GM21390 (cell line): ENCODE measurements around the gene PPP2R2D.
A peak's percentile ranks its signal among the peaks of the same experiment; 100 is the strongest.

Experiments
- ATAC-seq: cut with Tn5 transposase; IDR thresholded peaks from one replicate; pipeline ENCODE4 v1.9.1; 2021; ENCODE audit not compliant: unreplicated experiment

PPP2R2D gene

GRCh38 chr10:131886237-131886636 is 14.6 kb upstream of the PPP2R2D start:
- ATAC-seq: no peak

GRCh38 chr10:131888186-131888604 is 12.6 kb upstream of the PPP2R2D start:
- no peak for ATAC-seq

DNA sequence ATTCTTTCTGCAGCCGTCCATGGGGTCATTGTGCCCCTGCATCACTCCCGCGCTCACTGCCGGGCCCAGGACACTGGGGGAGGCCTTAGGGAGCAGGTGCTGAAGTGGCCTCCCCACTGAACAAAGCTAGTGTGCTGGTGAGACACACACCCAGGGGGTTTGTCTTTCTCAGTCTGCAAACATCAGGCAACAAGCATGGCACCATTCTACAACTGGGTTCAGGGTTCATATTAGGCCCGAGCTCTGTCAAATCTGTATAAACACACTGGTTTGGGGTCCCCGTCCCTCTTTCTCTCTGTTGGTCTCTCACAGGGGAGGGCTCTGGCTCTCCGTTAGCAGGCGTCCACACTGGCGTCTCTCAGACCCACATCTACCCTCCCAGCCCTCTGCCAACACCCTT is 11.1 kb upstream of the PPP2R2D start:
- ATAC-seq: no peak

GRCh38 chr10:131890276-131891195 is 10.3 kb upstream of the PPP2R2D start:
- ATAC-seq: no peak

GRCh38 chr10:131891196-131891928 is 9.4 kb upstream of the PPP2R2D start:
- ATAC-seq: no peak

- no peak for ATAC-seq
Measured at GRCh38 chr10:131891929-131892805, 8.6 kb upstream of the PPP2R2D start.

DNA sequence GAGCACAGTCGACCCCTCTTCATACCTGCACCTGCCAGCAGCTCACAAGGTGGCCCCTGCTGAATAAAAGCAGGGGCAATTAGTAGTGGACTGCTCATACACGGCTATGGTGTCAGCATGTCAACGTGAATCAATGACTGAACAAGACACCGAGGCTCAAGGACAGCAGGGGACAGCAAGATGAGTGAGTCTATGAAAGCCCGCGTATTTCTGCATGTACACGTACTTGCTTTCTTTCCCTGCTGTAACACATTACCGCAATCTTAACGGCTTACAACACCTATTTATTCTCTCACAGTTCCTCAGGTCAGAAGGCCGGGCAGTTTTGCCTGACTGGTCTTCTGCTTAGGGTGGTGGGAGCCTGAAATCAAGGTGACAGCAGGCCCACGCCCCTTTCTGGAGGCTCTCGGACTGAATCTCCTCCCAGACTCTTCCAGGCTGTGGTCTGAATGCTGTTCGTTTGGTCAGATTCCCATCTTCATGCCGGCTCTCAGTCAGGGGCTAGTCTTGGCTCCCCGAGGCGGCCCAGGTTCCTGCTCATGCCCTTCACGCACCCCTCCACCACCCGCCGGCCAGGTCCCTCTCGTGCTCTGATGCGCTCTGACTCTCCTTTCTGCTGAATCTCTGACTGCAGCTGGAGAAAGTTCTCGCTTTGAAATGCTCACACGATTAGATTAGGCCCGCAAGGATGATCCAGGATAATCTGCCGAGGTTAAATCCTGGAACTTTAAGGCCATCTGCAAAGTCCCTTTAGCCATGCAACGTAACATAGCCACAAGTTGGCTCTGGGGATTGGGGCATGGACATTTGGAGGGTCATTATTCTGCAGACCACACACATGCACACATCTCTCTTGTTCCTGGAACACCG is 7.8 kb upstream of the PPP2R2D start:
- ATAC-seq: no peak

- ATAC-seq: no peak
Measured at GRCh38 chr10:131895116-131895515, 5.7 kb upstream of the PPP2R2D start.

DNA sequence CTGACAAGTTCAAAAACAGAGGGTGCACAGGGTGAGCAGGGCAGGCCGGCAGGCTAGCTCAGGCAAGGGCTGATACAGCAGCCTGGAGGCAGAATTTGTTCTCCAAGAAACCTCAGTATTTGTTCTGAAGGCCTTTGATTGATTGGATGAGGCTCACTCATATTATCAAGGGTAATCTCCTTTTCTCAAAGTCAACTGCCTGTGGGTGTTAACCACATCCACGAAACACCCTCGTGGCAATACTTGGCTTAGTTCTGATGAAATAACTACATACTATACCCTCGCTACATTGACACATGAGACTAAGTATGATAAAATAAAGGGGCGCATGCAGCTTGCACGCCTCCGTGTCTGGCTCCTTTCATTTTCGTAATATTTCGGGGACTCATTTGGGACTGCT is 4.4 kb upstream of the PPP2R2D start:
- no peak for ATAC-seq

DNA sequence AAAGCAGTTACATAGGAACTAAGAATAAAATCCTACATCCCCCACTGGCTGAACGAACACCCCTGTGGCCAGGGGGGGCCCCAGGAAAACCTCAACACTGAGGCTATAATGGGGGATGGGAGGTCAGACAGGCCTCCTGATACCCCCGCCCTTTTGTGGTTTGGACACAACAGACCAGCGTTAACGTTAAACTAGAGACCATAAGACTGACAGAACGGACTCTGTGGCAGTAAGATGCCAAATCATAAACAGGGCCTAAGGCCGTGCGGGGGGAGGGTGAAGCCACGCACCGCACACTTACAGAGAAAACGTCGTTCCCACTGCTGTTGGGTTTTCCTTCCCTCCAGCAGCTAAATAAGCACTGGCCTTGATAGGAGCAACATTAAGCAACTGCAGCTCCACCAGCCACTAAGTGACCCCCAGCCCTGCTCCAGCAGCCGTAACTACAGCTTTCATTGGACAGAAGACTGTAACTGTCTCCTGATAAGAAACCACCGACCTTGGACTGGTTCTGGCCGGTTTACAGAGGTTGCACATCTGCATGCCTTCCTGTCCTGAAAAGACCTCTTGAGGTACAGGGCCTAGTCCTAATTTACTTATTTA is 3.4 kb upstream of the PPP2R2D start:
- no peak for ATAC-seq

- no peak for ATAC-seq
Measured at GRCh38 chr10:131898061-131898460, 2.7 kb upstream of the PPP2R2D start.

- ATAC-seq: no peak
Measured at GRCh38 chr10:131898713-131899112, 2.1 kb upstream of the PPP2R2D start.

DNA sequence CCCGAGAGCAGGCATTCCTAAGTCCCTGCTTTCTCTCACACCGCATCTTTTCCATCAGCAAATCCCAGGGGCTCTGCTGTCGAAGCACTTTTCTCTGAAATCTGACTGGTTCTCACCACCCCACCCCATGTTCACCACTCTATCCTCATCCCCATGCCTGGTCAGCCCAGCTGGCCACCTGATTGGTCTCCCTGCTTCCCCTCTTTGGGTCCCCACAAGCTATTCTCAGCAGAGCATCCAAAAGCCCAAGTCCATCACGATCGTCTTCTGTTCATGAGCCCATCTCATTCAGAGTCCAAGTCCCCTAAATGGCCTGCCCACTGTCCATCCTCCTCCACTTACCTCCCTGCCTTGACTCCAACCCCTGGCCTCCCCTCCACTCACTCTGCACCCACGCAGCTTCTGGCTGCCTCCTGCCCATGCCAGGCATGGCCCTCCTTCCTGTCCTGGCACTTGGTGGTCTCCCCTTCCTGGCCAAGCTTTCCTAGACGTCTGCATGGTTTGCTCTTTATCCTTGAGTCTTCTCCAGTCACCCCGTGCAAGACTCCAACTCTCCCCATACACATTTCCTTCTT is 1.6 kb upstream of the PPP2R2D start:
- no peak for ATAC-seq

- ATAC-seq: no peak
Measured at GRCh38 chr10:131899695-131900349, 986 bp upstream of the PPP2R2D start.

DNA sequence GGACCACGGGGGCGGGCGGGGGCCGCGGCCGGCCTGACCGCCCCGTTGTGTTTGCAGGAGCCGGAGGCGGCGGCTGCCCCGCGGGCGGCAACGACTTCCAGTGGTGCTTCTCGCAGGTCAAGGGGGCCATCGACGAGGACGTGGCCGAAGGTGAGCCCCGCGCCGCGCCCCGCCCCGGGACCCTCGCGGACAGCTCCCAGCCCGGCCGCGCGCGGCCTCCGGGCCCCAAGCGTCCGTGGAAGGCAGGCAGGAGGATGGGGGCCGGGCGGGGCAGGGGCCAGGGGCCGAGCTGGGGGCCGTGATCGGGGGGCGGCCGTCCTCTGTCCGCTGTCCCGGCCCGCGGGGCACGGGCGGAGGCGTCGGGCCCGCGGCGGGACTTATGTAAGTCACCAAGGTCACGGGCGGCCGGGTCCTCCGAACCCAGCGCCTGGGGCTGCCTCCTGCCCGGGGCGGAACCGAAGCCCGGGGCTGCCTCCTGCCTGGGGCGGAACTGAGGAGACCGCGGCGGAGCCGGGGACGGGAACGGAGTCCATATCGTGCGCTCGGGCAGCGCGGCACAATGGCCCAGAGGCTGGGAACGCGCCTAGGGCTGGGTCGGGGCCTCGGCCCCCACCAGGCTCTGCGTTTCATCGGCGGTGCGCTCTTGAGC is 497 bp downstream of the PPP2R2D start:
- ATAC-seq: peak; percentile 25

- no peak for ATAC-seq
Measured at GRCh38 chr10:131902211-131902610, 1.4 kb downstream of the PPP2R2D start.

GRCh38 chr10:131902691-131903090 is 1.9 kb downstream of the PPP2R2D start:
- ATAC-seq: no peak

GRCh38 chr10:131905267-131905571 is 4.4 kb downstream of the PPP2R2D start:
- ATAC-seq: no peak
